SKM-1 treated with dmso at 0.1 percent for 144 hours (cell line): ENCODE measurements around the gene PDPN.

Experiments used
- DNase-seq: peaks from one replicate; lab custom pipeline; 2025; ENCODE audit not compliant: unreplicated experiment; lab: John Stamatoyannopoulos, UW

PDPN gene

GRCh38 chr1:13616234-13616633 is 32.6 kb downstream of the PDPN start:
- no peak for DNase-seq

GRCh38 chr1:13617108-13617507 is 33.5 kb downstream of the PDPN start:
- DNase-seq: no peak

GRCh38 chr1:13617773-13618172 is 34.1 kb downstream of the PDPN start:
- no peak for DNase-seq

DNA sequence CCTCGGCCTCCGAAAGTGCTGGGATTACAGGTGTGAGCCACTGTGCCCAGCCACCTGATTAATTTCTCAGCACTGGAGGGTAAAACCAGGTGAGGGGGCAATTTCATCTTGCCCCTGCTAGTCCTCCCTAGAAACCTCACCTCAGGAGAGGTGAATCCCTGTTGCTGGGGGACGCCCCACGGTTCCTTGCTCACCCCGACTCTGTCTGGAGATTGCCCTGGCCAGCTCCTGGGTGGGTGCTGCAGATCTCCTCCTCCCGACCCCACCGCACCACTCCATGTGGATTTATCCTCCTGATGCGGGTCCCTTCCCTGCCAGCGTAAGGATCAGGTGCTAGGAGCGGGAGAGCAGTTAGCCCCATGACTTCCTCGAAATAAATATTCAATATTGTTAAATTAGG is 34.9 kb downstream of the PDPN start:
- no peak for DNase-seq

DNA sequence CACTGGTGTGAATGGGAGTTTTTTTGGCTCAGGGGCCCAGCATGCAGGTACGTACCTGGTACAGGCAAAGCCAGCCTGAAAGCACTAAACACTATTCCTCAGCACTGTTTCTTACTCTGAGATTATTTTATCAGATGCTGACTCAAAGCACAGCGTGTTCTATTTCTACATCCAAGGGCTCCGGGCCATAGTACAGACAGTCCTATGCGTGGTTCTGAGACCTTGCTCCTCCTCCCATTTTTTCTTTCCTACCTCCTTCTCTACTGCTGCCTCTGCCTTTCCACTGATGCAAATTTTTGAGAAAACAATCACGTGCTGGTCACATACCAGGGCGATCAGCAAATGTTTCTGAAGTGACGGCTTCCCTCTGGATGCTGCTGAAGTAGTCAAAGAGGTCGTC is 36.3 kb downstream of the PDPN start:
- no peak for DNase-seq

DNA sequence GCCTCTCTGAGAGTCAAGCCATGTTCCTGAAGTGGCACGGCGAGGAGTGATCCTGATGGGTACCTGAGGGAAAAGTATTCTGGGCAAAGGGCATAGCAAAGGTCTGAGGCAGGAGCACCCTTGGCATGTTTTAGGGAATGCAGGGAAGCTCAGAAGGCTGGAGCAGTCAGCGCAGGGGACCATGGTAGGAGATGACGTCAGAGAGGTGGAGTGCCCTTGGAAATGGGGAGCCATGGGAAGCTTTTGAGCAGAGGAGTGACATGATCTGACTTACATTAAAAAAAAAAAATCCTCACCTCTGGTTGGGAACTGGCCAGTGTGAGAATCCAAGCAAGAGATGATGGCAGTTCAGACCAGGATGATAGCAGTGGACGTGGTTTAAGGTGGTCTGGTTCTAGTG is 37.2 kb downstream of the PDPN start:
- DNase-seq: no peak

DNA sequence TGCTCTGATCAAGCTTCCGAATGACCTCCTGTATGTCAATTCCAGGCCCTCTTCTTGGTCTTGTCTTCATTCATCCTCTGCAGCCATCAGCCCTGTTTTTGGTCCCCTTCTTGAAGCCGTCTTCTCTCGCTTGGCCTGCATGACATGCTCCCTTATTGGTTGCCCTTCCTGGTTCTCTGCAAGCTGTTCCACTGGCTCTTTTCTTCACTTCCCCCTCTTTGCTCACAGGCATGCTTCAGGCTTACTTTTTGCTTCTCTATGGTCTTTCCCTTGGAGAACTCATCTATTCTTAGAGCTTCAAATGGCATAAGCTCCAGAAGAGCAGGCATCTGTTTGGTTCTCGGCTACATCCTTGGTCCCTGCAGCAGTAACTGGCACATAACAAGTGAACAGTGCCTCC is 38.8 kb downstream of the PDPN start:
- DNase-seq: no peak

DNA sequence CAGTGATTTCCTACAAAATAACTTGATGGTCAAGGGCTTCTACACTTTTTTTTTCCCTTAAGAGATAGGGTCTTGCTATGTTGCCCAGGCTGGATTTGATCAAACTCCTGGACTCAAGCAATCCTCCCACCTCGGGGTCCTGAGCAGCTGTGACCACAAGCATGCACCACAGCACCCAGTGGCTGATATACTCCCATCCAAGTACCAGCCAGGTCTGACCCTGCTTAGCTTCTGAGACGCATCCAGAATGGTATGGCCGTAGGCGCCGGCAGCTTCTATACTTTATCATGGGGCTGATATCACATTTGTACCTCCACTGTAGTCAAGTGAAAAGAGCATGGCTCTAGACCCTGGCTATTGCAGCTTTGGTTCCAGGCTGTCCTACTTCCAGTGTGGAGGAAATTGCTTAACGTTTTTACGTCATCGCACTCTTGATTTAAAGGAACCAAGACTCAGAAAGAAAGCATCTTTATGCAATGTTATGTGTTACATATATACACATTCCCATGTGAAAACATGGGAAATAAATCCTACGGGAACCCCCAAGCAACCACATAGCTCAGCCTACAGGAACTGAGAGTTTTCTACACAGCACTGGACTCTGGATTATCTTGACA is 39.5 kb downstream of the PDPN start:
- no peak for DNase-seq

DNA sequence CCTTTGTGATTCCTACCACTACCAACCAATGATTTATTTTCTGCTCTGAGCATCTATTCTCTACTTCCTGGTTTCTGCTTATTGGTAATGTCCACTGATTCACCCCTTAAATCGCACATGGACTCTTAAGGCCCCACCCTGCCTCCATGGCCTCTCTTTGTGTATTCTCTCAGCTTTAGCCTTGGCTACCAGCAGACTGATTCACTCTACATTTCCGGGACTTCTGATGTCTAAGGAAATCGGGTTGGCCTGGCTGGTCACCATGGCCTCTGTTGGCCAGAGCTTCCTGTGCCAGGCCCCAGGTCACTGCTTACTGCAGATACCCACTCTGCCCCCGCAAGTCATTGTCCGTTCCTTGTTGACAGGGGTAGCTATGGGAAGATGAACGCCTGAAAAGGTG is 40.9 kb downstream of the PDPN start:
- no peak for DNase-seq

GRCh38 chr1:13627127-13627526 is 43.5 kb downstream of the PDPN start:
- DNase-seq: no peak

- no peak for DNase-seq
Measured at GRCh38 chr1:13628218-13628617, 44.6 kb downstream of the PDPN start.

DNA sequence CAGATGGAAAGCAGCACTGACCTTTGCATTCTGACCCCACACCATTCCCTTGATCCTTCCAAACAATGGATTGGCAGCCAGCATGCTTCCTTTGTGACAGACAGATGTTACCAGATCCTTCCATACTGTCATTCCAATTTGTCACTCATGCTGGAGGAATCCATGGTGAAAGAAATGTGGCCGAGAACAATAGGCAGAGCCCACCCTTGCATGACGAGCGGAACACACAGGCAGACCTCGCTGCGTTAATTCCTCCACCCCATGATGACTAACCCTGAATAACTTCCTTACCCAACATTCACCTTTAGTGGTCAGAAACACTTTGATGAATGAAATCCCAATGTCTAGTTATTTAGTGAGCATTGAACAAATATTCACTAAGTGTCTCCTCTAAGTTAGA is 45.1 kb downstream of the PDPN start:
- no peak for DNase-seq

GRCh38 chr1:13642306-13643004 is 58.8 kb downstream of the PDPN start:
- no peak for DNase-seq

- no peak for DNase-seq
Measured at GRCh38 chr1:13643017-13643416, 59.4 kb downstream of the PDPN start.

- no peak for DNase-seq
Measured at GRCh38 chr1:13646521-13646920, 62.9 kb downstream of the PDPN start.

- no peak for DNase-seq
Measured at GRCh38 chr1:13651279-13651678, 67.6 kb downstream of the PDPN start.

GRCh38 chr1:13652238-13652637 is 68.6 kb downstream of the PDPN start:
- no peak for DNase-seq

GRCh38 chr1:13661539-13661938 is 77.9 kb downstream of the PDPN start:
- DNase-seq: no peak

DNA sequence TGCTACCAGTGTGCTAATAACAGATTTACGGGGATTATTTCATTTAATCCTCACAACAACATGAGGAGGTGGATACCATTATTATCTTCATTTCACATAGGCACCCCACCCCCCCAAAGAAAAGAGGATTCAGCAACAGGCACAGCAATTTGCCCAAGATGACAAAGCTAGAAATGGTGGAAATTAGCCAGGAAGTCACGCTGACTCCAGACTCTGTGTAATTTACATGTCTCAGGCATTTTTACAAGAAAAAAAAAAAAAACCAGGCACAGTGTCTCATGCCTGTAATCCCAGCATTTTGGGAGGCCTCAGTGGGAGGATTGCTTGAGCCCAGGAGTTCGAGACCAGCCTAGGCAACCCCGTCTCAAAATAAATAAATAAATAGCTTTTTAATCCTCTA is 78.9 kb downstream of the PDPN start:
- no peak for DNase-seq

GRCh38 chr1:13663969-13664368 is 80.3 kb downstream of the PDPN start:
- DNase-seq: no peak

GRCh38 chr1:13664451-13664850 is 80.8 kb downstream of the PDPN start:
- DNase-seq: no peak

- no peak for DNase-seq
Measured at GRCh38 chr1:13666317-13666716, 82.7 kb downstream of the PDPN start.
